Measurements from ENCODE around the gene PEAK3.

PEAK3 gene

GRCh38 chr19:2251106-2252054 lies 30.6 kb downstream of the PEAK3 start:
- no peak for TF ChIP-seq CTCF (IDR thresholded peaks at IDR 0.05; ENCODE audit: low read depth, low read length)
- H3K27ac ChIP-seq: no peak overlapping the region
- peaks cover 43% of the 10 kb centered on the region for H3K36me3 ChIP-seq
- H3K4me3 ChIP-seq (ENCODE audit: low read depth, low read length): no peak overlapping the region
- no peak for DNase-seq
- H3K27me3 ChIP-seq (ENCODE audit: insufficient read depth, low read depth, severe bottlenecking): no peaks in the 10 kb centered on the region
- no peaks in the 10 kb centered on the region for H3K9me3 ChIP-seq (ENCODE audit: severe bottlenecking)

- Histone ChIP-seq H3K27me3 (ENCODE audit: insufficient read depth, low read depth, severe bottlenecking) (no peaks in the 10 kb centered on the region), H3K27ac (no peak overlapping the region), H3K4me3 (ENCODE audit: low read depth, low read length) (no peak overlapping the region), H3K9me3 (ENCODE audit: severe bottlenecking) (no peaks in the 10 kb centered on the region), H3K36me3 (peaks cover 49% of the 10 kb centered on the region)
- DNase-seq: no peak
- TF ChIP-seq CTCF (IDR thresholded peaks at IDR 0.05; ENCODE audit: low read depth, low read length): no peak
Observed at GRCh38 chr19:2250766-2251105, 31.2 kb downstream of the PEAK3 start.

- Histone ChIP-seq H3K27me3 (ENCODE audit: insufficient read depth, low read depth, severe bottlenecking) (no peaks in the 10 kb centered on the region), H3K36me3 (peaks cover 55% of the 10 kb centered on the region), H3K4me3 (ENCODE audit: low read depth, low read length) (no peak overlapping the region)
Observed at GRCh38 chr19:2249880-2250765, 31.9 kb downstream of the PEAK3 start.

GRCh38 chr19:2249010-2249866 lies 32.7 kb downstream of the PEAK3 start, which contains the start of gene AMH:
TSS of gene AMH (plus strand) at chr19:2249323. CDS start at chr19:2249333, 10 bp downstream.
- Histone ChIP-seq H3K4me3 (ENCODE audit: low read depth, low read length) (no peak within 1 kb of the TSS), H3K9me3 (ENCODE audit: severe bottlenecking) (no peaks in the 10 kb centered on the region), H3K36me3 (peaks cover 64% of the 10 kb centered on the region), H3K27ac (no peak within 1 kb of the TSS), H3K27me3 (ENCODE audit: insufficient read depth, low read depth, severe bottlenecking) (no peaks in the 10 kb centered on the region)
- no peak for TF ChIP-seq CTCF (IDR thresholded peaks at IDR 0.05; ENCODE audit: low read depth, low read length)
- DNase-seq: no peak

More at GRCh38 chr19:2249880-2250765, 31.9 kb downstream of the PEAK3 start:
- no peak for DNase-seq
- H3K9me3 ChIP-seq (ENCODE audit: severe bottlenecking): no peaks in the 10 kb centered on the region
- H3K27ac ChIP-seq: no peak overlapping the region
- no peak for TF ChIP-seq CTCF (IDR thresholded peaks at IDR 0.05; ENCODE audit: low read depth, low read length)

Data from WERI-Rb-1 (cell line).